ENCODE results near the gene TMEM114.
A peak's percentile ranks its signal among the peaks of the same experiment; 100 is the strongest.
"Not testable (repeated sequence)": the region's sequence is repeated elsewhere in the genome, so short reads cannot be mapped to it uniquely, and the experiment has no call there.

The TMEM114 gene

DNA sequence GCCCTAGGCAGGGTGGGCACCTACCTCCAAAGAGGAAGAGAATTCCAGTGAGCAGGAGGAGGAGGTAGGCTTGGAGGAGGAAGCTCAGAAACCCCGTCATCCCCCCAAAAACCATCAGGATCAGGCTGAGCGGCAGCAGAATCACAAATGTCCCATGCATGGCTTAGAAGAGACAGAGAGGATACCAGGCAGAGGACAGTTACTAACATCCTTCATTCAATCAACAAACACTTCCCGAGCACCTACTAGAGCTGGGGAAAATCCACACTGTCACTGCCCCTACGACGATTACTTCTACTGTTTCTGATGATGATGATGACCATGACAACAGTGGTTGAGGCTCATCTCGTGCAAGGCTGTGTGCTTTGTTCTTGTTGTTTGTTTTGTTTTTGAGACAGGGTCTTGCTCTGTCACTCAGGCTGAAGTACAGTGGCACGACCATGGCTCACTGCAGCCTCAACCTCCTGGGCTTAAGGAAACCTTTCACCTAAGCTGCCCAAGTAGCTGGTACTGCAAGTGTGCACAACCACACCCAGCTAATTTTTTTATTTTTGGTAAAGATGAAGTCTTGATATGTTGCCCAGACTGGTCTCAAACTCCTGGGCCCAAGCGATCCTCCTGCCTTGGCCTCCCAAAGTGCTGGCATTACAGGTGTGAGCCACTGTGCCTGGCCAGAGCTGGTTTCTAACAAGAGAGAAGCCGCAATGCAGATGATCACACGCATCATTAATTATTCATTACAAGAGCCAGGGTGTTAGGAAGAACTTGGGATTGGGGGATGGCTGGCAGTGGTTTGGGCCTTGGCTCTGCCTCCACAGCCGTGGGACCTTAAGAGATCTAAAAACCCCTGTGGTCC, 18.0 kb downstream of the TMEM114 start:
- Histone ChIP-seq H3K4me3 (replicated peaks; ENCODE audit: insufficient read depth, low read length) (no peak overlapping the region), H3K27me3 (ENCODE audit: insufficient read depth, poor library complexity, severe bottlenecking) (no peaks in the 10 kb centered on the region), H3K27ac (replicated peaks) (no peak overlapping the region)
- TF ChIP-seq POLR2AphosphoS5 (IDR thresholded peaks at IDR 0.05; ENCODE audit: low read depth): no peak
- no peak for TF ChIP-seq SPI1 (IDR thresholded peaks at IDR 0.05; ENCODE audit: borderline replicate concordance, low read depth)
- TF ChIP-seq GABPA (IDR thresholded peaks at IDR 0.05; ENCODE audit: low read depth): no peak
- TF ChIP-seq, protein P1, sequence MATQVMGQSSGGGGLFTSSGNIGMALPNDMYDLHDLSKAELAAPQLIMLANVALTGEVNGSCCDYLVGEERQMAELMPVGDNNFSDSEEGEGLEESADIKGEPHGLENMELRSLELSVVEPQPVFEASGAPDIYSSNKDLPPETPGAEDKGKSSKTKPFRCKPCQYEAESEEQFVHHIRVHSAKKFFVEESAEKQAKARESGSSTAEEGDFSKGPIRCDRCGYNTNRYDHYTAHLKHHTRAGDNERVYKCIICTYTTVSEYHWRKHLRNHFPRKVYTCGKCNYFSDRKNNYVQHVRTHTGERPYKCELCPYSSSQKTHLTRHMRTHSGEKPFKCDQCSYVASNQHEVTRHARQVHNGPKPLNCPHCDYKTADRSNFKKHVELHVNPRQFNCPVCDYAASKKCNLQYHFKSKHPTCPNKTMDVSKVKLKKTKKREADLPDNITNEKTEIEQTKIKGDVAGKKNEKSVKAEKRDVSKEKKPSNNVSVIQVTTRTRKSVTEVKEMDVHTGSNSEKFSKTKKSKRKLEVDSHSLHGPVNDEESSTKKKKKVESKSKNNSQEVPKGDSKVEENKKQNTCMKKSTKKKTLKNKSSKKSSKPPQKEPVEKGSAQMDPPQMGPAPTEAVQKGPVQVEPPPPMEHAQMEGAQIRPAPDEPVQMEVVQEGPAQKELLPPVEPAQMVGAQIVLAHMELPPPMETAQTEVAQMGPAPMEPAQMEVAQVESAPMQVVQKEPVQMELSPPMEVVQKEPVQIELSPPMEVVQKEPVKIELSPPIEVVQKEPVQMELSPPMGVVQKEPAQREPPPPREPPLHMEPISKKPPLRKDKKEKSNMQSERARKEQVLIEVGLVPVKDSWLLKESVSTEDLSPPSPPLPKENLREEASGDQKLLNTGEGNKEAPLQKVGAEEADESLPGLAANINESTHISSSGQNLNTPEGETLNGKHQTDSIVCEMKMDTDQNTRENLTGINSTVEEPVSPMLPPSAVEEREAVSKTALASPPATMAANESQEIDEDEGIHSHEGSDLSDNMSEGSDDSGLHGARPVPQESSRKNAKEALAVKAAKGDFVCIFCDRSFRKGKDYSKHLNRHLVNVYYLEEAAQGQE (IDR thresholded peaks at IDR 0.05; ENCODE audit: insufficient replicate concordance, low read depth): no peak
- TF ChIP-seq, protein P2, sequence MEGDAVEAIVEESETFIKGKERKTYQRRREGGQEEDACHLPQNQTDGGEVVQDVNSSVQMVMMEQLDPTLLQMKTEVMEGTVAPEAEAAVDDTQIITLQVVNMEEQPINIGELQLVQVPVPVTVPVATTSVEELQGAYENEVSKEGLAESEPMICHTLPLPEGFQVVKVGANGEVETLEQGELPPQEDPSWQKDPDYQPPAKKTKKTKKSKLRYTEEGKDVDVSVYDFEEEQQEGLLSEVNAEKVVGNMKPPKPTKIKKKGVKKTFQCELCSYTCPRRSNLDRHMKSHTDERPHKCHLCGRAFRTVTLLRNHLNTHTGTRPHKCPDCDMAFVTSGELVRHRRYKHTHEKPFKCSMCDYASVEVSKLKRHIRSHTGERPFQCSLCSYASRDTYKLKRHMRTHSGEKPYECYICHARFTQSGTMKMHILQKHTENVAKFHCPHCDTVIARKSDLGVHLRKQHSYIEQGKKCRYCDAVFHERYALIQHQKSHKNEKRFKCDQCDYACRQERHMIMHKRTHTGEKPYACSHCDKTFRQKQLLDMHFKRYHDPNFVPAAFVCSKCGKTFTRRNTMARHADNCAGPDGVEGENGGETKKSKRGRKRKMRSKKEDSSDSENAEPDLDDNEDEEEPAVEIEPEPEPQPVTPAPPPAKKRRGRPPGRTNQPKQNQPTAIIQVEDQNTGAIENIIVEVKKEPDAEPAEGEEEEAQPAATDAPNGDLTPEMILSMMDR (IDR thresholded peaks at IDR 0.05; ENCODE audit: insufficient read depth, low read length): no peak
- DNase-seq (ENCODE audit: low read depth in 1 of 2, low spot score in 1 of 2): no peak

DNA sequence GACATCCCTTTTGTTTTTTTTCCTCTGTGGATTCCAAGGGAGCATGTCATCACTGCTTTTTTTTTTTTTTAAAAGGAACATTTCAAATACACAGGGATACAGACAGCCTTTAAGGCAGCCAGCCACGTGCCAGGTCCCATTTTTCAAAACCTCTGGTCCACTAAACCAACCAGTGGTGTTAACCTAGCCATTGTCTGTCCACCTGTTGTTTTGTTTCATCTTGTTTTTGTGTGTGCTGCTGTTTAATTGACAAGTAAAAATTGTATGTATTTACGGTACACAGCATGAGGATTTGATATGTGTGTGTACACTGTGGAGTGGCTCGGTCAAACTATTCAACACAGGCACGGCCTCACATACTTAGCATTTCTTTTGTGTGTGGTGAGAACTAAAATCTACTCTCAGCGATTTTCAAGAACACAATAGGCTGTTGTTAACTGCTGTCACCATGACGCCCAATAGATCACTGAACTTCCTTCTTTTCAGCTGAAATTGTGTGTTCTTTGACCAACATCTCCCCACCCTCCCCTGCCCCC, 19.2 kb downstream of the TMEM114 start:
- TF ChIP-seq, protein P2 (IDR thresholded peaks at IDR 0.05; ENCODE audit: insufficient read depth, low read length): no peak
- TF ChIP-seq GABPA (IDR thresholded peaks at IDR 0.05; ENCODE audit: low read depth): no peak
- TF ChIP-seq, protein P1 (IDR thresholded peaks at IDR 0.05; ENCODE audit: insufficient replicate concordance, low read depth): no peak
- TF ChIP-seq SPI1 (IDR thresholded peaks at IDR 0.05; ENCODE audit: borderline replicate concordance, low read depth): no peak
- TF ChIP-seq POLR2AphosphoS5 (IDR thresholded peaks at IDR 0.05; ENCODE audit: low read depth): no peak
- no peak overlapping the region for H3K27ac ChIP-seq (replicated peaks)
- peak in 1 of 2 experiments; percentile 30 for DNase-seq (ENCODE audit: low read depth in 1 of 2, low spot score in 1 of 2)

DNA sequence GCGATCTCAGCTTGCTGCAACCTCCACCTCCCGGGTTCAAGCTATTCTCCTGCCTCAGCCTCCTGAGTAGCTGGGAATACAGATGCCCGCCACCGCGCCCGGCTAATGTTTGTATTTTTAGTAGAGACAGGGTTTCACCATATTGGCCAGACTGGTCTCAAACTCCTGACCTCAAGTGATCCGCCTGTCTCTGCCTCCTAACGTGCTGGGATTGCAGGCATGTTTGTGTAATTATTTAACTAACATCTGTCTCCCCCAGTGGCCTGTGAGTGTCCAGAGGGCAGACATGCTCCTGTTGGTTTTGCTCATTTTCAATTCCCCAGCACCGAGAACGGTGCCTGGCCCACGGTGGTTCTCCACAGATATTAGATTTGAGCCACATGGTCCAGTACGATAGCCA, 19.9 kb downstream of the TMEM114 start:
- not testable (repeated sequence) for H3K27ac ChIP-seq (replicated peaks); H3K4me3 ChIP-seq (replicated peaks; ENCODE audit: insufficient read depth, low read length); H3K27me3 ChIP-seq (ENCODE audit: insufficient read depth, poor library complexity, severe bottlenecking); DNase-seq (ENCODE audit: low read depth in 1 of 2, low spot score in 1 of 2)

More for the DNA sequence above, 19.2 kb downstream of the TMEM114 start:
- Histone ChIP-seq H3K4me3 (replicated peaks; ENCODE audit: insufficient read depth, low read length) (no peak overlapping the region), H3K27me3 (ENCODE audit: insufficient read depth, poor library complexity, severe bottlenecking) (no peaks in the 10 kb centered on the region)

DNA sequence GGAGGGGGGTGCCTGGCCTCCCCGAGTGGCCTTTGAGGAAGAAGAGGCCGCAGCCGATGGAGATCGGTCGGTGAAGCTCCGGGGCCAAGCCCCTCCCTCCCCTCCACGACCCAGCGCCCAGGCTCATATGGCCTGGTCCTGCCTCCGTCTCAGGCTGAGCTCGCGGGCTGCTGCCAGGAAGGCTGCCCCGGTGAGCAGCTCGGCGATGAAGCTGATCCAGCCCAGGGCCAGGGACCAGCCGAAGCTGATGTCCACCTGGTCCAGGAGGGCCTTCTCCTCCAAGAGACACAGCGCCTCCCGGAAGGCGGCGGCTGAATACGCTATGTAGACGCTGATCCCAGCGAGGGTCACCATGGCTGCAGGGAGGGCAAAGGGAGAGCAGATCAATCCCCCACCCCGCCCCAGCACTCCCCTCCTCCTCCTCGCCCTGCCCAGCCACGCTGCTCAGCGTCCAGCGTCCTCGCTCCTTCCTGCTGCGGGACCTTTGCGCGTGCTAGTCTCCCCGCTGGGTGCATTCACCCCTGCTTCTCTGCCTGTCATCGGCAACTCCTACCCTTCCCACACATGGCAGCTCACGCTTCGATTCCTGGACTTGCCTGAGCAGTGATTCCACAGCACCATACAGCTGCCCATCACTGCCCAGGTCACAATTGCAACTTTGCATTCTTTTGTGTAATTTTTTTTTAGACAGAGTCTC, 20.5 kb downstream of the TMEM114 start:
- DNase-seq (ENCODE audit: low read depth in 1 of 2, low spot score in 1 of 2): no peak
- Histone ChIP-seq H3K27ac (replicated peaks) (no peak overlapping the region), H3K27me3 (ENCODE audit: insufficient read depth, poor library complexity, severe bottlenecking) (no peaks in the 10 kb centered on the region), H3K4me3 (replicated peaks; ENCODE audit: insufficient read depth, low read length) (no peak overlapping the region)
- TF ChIP-seq POLR2AphosphoS5 (IDR thresholded peaks at IDR 0.05; ENCODE audit: low read depth) (no peak), GABPA (IDR thresholded peaks at IDR 0.05; ENCODE audit: low read depth) (no peak), SPI1 (IDR thresholded peaks at IDR 0.05; ENCODE audit: borderline replicate concordance, low read depth) (no peak)
- TF ChIP-seq, protein P2 (IDR thresholded peaks at IDR 0.05; ENCODE audit: insufficient read depth, low read length): no peak
- TF ChIP-seq, protein P1 (IDR thresholded peaks at IDR 0.05; ENCODE audit: insufficient replicate concordance, low read depth): no peak
